C1 segment of cervical spinal cord (tissue), 14 donors: ENCODE measurements around the gene ARHGAP32.

Experiments used
- DNase-seq, 14 donors: peaks; one replicate each; lab custom pipeline; 2025; lab: John Stamatoyannopoulos, UW

The ARHGAP32 gene

DNA sequence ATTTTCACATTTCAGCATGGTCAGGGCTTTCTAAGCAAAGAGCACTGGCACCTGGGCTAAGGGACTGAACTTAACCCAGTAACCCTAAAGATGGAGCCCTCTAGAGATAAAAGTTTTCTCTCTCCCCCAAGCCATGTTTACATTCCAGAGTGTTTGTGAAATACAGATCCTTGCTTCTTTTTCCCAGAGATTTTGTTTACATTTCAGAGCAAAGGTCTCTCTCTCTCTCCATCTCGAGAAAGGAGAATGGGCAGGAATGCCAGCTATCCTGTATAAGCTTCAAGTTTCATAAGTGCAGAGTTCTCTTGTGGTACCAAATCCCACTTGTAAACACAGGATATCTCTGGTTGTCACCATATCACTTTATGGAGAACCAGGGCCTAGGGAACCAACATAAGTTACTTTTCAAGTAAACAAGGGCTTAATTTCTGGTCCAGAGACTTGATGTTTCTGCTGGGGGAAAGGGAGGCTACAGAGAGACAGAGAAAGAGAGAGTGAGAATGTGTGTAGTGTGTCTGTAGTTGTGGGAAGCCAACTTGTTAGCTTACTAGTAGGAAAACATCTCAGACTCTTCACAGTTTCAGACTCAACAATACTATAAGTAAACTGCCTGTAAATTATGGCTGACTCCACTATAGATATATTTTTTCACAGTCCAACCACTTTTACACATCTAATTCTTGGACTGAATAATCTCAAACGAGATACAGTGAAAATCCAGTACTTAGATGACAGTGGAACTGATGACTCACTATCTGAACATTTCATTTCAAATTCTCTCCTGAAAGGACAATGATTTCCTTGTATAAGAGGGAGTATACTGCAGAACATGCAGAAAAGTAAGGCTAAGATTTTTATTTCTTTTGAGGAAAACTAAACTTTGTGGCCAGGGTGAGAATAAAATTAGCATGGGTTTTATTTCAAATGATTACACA is 76.2 kb downstream of the ARHGAP32 start:
- no peak for DNase-seq

DNA sequence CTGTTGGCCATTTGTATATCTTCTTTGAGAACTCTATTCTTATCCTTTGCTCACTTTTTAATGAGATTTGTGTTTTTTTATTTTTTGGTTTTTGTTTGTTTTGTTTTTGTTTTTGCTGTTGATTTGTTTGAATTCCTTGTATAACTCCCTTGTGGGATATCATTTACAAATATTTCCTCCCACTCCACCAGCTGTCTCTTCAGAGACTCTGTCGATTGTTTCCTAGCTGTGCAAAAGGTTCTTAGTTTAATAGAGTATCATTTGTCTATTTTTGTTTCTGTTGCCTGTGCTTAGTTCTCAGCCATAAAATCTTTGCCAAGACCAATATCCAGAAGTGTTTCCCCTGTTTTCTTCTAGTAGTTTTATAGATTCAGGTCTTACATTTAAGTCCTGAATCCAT is 82.4 kb downstream of the ARHGAP32 start:
- no peak for DNase-seq

DNA sequence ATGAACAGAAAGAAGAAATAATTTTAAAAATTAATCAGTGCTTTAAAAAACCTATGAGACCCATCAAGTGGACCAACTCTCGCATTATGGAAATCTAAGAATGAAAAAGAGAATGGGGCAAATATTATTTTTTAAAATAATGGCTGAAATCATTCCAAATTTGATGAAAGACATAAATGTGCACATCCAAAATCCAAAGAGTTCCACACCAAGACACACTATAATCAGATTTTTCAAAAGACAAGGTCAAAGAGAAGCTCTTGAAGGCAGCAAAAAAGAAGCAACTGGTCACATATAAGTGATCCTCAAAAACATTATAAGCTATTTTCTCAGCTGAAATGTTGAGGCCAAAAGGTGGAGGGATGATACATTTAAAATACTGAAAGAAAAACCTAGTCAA is 85.3 kb downstream of the ARHGAP32 start:
- DNase-seq, result no peak

GRCh38 chr11:129102756-129103155 is 89.4 kb downstream of the ARHGAP32 start:
- DNase-seq, result no peak

DNA sequence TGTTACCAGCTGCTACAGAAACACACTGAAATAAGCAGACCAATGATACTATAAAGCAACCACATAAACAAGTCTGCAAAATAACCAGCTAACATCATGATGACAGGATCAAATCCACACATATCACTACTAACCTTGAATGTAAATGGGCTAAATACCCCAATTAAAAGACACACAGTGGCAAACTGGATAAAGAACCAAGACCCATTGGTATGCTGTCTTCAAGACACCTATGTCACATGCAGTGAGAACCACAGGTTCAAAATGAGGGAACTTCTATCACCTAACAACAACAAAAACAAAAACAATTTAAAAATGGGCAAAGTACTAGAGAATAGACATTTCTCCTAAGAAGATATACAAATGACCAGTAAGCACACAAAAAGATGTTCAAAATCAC is 89.9 kb downstream of the ARHGAP32 start:
- DNase-seq, result no peak

GRCh38 chr11:129093283-129093682 is 98.8 kb downstream of the ARHGAP32 start:
- DNase-seq, result no peak

DNA sequence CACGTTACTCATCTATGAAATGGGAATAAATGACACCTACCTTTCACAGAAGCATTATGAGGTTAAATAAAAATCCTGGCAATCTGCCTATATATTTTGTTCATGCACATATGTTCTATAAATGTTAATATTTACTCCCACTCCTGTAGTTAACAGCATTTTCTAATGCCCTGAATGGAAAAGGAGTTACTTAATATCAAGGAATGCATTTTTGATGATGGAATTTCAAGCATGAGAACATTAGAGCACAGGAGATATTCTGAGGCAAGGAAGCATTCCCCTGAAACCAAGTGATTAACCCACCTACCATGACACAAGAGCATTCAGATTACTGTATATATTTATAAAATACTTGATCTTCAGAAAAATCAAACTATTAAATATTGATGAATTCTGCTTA is 102.1 kb downstream of the ARHGAP32 start:
- no peak for DNase-seq

GRCh38 chr11:129089279-129089678 is 102.8 kb downstream of the ARHGAP32 start:
- DNase-seq, result no peak

DNA sequence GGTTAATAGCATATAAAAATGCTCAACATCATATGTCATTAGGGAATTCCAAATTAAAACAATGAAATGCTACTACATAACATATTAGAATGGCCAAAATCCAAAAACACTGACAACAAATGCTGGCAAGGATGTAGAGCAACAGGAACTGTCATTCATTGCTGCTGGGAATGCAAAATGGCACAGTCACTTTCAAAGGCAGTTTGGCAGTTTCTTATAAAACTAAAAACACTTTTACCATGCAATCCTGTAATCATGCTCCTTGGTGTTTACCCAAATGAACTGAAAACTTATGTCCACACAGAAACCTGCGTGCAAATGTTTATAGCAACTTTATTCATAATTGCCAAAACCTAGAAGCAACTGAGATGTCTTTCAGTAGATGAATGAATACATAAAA is 105.1 kb downstream of the ARHGAP32 start:
- DNase-seq, result no peak

DNA sequence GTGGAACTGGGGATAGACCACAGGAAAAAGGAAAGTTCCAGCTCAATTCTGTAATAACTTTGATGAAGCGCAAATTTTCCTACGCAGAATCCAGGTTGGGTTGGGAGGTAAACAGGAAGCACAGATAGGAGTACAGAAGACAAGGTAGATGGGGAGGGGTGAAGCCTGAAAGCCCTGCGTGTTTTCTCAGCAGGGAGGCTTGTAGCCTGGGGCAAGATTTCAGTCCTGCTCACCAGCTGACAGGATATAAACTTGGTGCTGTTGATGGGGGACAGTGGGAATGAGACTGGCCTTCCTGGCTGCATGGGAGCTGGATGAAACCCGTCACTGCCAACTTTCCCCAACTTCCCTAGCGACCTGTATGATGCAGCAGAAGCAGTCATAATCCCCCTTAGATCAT is 114.9 kb downstream of the ARHGAP32 start:
- no peak for DNase-seq

GRCh38 chr11:129075757-129076156 is 116.4 kb downstream of the ARHGAP32 start:
- no peak for DNase-seq

DNA sequence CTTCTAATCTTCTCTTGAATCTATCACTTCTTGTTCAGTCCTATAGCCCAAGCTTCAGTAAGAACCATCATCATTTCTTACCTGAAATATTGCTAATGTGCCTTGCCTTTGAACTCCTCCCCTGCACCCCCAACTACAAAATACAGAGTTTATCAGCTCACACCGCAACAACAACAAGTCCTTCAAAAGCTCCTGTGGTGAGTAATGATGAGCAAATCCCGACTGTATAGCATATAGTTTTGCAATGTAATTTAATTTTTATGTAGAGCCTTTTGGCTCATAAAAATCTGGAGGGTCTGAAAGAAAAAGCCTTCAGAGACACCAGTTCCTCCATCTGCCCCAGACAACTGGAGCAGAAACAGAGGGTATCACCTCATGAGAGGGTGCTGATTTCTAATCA is 124.7 kb downstream of the ARHGAP32 start:
- DNase-seq, result no peak

- no peak for DNase-seq
These were observed 125.9 kb downstream of the ARHGAP32 start for GRCh38 chr11:129066229-129066628.

GRCh38 chr11:129063118-129063517 is 129.0 kb downstream of the ARHGAP32 start:
- DNase-seq, result no peak

- DNase-seq, result no peak
These were observed 130.5 kb downstream of the ARHGAP32 start for GRCh38 chr11:129061492-129062230.

- DNase-seq, result no peak
These were observed 135.2 kb downstream of the ARHGAP32 start for GRCh38 chr11:129056916-129057315.

- no peak for DNase-seq
These were observed 136.9 kb downstream of the ARHGAP32 start for GRCh38 chr11:129055196-129055595.

DNA sequence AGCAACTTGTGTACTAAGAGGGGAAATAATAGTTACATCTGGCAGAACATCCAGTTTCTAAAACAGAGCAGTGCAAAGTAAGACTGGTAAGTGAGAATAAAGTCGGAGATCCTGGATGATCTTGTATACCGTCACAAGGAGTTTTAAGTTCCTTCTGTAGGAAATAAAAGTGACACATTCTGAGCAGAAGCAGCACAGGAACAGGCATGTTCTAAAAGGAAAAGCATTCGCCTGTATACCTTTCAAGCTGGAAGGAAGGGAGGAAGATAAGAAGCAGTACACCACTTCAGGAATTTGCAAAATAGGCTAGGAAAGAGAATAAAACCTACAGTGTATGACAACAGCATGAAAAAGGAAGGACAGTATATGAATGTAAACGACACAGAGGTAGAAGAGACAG is 143.2 kb downstream of the ARHGAP32 start:
- DNase-seq, result no peak

GRCh38 chr11:129045150-129045549 is 147.0 kb downstream of the ARHGAP32 start:
- no peak for DNase-seq

GRCh38 chr11:129042503-129042902 is 149.6 kb downstream of the ARHGAP32 start:
- DNase-seq, result no peak

DNA sequence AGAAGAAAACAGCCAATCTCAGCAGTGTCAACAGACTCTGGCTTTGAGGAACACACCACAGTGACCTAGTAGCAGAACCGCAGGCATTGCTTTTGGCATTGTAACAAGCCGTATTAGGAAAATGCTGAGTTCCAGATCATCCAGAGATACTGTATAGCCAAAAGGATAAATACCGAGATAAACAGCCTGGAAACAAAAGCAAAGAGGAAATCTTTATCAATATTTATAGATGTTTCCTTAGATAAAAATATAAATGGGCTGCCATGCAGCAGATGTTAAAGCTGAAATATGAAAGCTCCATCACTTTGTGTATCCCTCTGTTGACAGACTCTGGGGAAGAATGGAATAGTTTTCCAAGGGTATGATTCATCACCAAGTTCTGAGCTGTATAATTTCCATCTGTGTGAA is 150.5 kb downstream of the ARHGAP32 start:
- DNase-seq, result no peak

- DNase-seq, result no peak
These were observed 151.2 kb downstream of the ARHGAP32 start for GRCh38 chr11:129040934-129041333.

DNA sequence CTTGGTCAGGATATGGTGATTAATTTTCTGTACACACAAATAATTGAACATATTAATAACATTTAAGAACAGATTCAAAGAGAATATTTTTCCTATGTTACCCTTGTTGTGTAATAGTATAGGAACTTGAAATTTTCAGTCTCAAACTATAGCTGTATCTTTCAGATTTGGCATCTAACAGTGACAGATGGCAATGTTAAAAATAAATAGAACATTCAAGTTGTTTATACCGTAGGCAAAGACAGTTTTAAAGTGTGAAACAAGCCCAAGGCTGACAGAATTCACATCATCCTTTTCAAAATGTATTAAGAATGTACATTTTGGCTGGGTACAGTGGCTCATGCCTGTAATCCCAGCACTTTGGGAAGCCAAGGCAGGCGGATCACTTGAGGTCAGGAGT is 156.9 kb downstream of the ARHGAP32 start:
- DNase-seq, result no peak
